MCF 10A (cell line): Measurements from ENCODE around the gene GPN1. TPM values are rescaled to one million over a fixed set of nuclear protein-coding genes. Genes with fewer than 3 reads are reported as not detected.

Experiments
- BruUV-seq: library from RNA; stranded (reverse); fragments of 400-500 nt; replicated peaks from 2 replicates; lab custom pipeline; 2021; lab: Mats Ljungman, UMichigan
- CTCF ChIA-PET: fragments of 300-600 bp; sonication (Branson Sonifier 250); formaldehyde crosslinking; extraction: SDS; loops from one replicate; lab custom pipeline; 2021; ENCODE audit warnings: antibody characterized with exemption, inconsistent platforms; lab: Yijun Ruan, JAX
- POLR2A ChIA-PET: fragments of 300-600, 350-650 bp; sonication (Branson Sonifier 250); formaldehyde crosslinking; extraction: SDS; loops from one replicate; lab custom pipeline; 2020; ENCODE audit warnings: antibody characterized with exemption, inconsistent platforms; lab: Yijun Ruan, JAX
- DNase-seq: peaks from one replicate; pipeline ENCODE4 v3.0.0-alpha.2; 2018; ENCODE audit not compliant: unreplicated experiment
- H3K27ac Mint-ChIP-seq: one replicate; pipeline ENCODE4 v1.8.0; 2022; ENCODE audit warnings: mild to moderate bottlenecking, low read depth, mixed read lengths; ENCODE audit not compliant: unreplicated experiment
- H3K27me3 Mint-ChIP-seq: one replicate; pipeline ENCODE4 v1.8.0; 2022; ENCODE audit warnings: mixed read lengths; ENCODE audit not compliant: insufficient read depth, unreplicated experiment
- H3K36me3 Mint-ChIP-seq: one replicate; pipeline ENCODE4 v1.8.0; 2022; ENCODE audit warnings: mild to moderate bottlenecking, moderate library complexity, mixed read lengths; ENCODE audit not compliant: insufficient read depth, unreplicated experiment
- H3K4me1 Mint-ChIP-seq: one replicate; pipeline ENCODE4 v1.8.0; 2022; ENCODE audit warnings: mixed read lengths; ENCODE audit not compliant: insufficient read depth, unreplicated experiment
- H3K4me3 Mint-ChIP-seq: one replicate; pipeline ENCODE4 v1.8.0; 2022; ENCODE audit warnings: mild to moderate bottlenecking, moderate library complexity, mixed read lengths; ENCODE audit not compliant: unreplicated experiment
- H3K9me3 Mint-ChIP-seq: one replicate; pipeline ENCODE4 v1.8.0; 2022; ENCODE audit warnings: mixed read lengths; ENCODE audit not compliant: unreplicated experiment
- intact Hi-C: fragments of 100-400 bp; cut with micrococcal nuclease; formaldehyde crosslinking; loops from 2 replicates; pipeline ENCODE4 v1.14.1; 2022
- total RNA-seq: library from RNA; stranded (reverse); gene quantifications from 2 replicates; pipeline ENCODE4 v1.2.3, GENCODE V29; 2022
- TF ChIP-seq, protein P1 (sequence below): fragments of 200-600 bp; IDR thresholded peaks from one replicate; pipeline ENCODE4 v1.8.0; 2022; ENCODE audit warnings: antibody characterized with exemption, mild to moderate bottlenecking; ENCODE audit not compliant: unreplicated experiment

GPN1 gene
- total RNA-seq, 1 experiment from 2014 or later: 30.5 TPM

DNA sequence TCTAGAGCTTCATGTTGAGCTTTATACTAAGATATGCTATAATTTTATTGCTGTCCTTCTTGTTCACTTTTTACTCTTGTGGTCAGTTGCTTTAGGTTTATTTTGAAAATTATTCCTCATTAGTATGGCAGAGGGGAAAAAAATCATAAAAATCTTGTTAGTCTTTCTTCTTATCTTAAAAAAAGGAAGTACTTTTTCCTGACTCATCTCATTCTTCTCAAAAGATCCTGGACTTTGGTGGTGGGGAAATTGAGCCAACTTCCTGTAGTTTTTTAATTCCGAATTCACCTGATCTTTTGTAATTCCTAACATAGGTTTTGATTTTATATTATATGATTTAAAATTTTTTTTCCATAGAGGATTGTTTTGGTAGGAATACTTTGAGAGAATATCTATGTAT, 38.6 kb downstream of the GPN1 start:
- Mint-ChIP-seq H3K9me3 (no peaks in the 10 kb centered on the region), H3K4me3 (no peak overlapping the region), H3K4me1 (peaks cover 14% of the 10 kb centered on the region), H3K36me3 (peaks cover 73% of the 10 kb centered on the region), H3K27ac (no peak overlapping the region), H3K27me3 (no peaks in the 10 kb centered on the region)
- TF ChIP-seq, protein P1, sequence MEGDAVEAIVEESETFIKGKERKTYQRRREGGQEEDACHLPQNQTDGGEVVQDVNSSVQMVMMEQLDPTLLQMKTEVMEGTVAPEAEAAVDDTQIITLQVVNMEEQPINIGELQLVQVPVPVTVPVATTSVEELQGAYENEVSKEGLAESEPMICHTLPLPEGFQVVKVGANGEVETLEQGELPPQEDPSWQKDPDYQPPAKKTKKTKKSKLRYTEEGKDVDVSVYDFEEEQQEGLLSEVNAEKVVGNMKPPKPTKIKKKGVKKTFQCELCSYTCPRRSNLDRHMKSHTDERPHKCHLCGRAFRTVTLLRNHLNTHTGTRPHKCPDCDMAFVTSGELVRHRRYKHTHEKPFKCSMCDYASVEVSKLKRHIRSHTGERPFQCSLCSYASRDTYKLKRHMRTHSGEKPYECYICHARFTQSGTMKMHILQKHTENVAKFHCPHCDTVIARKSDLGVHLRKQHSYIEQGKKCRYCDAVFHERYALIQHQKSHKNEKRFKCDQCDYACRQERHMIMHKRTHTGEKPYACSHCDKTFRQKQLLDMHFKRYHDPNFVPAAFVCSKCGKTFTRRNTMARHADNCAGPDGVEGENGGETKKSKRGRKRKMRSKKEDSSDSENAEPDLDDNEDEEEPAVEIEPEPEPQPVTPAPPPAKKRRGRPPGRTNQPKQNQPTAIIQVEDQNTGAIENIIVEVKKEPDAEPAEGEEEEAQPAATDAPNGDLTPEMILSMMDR: no peak
- intact Hi-C loops: no loop called here
- no TSS peak for BruUV-seq
- no peak for DNase-seq
- CTCF ChIA-PET: interaction anchor here (5.6 kb wide), 1 partner anchor 15 kb away, joined by 41 read pairs; no protein-coding TSS in a partner anchor
- POLR2A ChIA-PET: interaction anchor here (1.4 to 3.1 kb wide), 3 partner anchors 13 to 40 kb away, joined by 3 to 12 read pairs (median 6); no protein-coding TSS in a partner anchor

DNA sequence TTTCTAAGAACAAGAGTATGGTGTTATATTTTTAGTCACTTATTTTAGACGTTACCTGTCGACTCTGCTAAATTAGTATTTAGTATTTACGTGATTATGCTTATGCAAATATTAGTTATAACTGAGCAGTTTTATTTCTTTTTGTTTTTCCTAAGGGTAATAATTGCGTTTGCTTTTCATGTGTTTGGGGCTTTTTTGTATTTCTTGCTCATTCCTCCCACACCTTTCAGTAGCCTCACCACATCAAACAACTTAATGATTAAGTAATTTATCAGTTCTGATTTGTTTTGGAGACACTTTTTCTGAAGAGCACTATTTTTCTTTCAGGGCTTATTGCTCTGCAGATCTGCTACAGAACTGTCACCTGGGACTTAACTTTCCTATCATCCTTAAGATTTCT, 42.4 kb downstream of the GPN1 start:
- intact Hi-C loops: no loop called here
- no peaks in the 10 kb centered on the region for H3K27me3 Mint-ChIP-seq
- no peak overlapping the region for H3K27ac Mint-ChIP-seq
- peaks cover 4% of the 10 kb centered on the region for H3K4me1 Mint-ChIP-seq
- no TSS peak for BruUV-seq
- CTCF ChIA-PET: no interaction called here
- TF ChIP-seq, protein P1: no peak
- POLR2A ChIA-PET: interaction anchor here (1.1 kb wide), 1 partner anchor 10 kb away, joined by 3 read pairs; no protein-coding TSS in a partner anchor
- no peak overlapping the region for H3K4me3 Mint-ChIP-seq
- DNase-seq: no peak
- peaks cover 93% of the 10 kb centered on the region for H3K36me3 Mint-ChIP-seq
- no peaks in the 10 kb centered on the region for H3K9me3 Mint-ChIP-seq

DNA sequence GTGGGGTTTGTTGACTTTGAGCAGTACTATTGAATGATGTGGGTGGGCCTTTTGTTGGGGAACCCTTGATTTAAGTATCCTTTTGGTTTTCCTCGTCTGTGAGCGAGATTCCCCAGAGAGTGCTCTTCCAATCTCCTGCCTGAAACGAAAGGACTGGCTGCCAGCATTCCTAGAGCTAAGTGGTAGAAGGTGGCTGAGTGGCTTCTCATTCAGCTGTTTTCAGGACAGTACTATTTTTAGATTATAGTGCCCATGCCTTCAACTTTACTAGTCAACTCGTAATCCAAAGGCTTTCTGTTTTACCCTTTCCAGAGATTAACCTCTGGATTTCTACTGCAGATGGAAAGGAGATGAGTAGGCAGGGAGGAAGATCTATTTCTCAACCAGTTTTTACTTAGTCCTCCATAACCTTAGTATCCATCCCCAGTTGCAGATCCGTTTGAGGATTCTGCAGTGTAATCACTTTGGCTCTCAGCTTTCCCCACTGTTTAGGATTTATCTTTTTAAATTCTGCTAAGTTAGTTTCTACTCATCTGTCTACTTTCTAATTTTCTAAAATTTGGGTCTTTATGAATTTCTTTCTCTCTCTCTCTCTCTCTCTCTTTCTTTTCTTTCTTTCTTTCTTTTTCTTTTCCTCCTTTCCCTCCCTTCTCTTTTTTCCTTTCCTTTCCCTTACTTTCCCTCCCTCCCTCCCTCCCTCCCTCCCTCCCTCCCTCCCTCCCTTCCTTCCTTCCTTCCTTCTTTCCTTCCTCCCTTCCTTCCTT, 44.1 kb downstream of the GPN1 start:
- H3K27ac Mint-ChIP-seq: no peak overlapping the region
- H3K4me3 Mint-ChIP-seq: no peak overlapping the region
- TF ChIP-seq, protein P1: no peak
- H3K27me3 Mint-ChIP-seq: no peaks in the 10 kb centered on the region
- no peak for DNase-seq
- BruUV-seq: no TSS peak
- H3K9me3 Mint-ChIP-seq: no peaks in the 10 kb centered on the region
- H3K4me1 Mint-ChIP-seq: no peaks in the 10 kb centered on the region
- ChIA-PET CTCF (interaction anchor here (0.6 to 2.8 kb wide), 4 partner anchors 9 to 265 kb away, joined by 3 to 13 read pairs (median 4); no protein-coding TSS in a partner anchor), POLR2A (interaction anchor here (0.9 to 4.1 kb wide), 3 partner anchors 9 to 22 kb away, joined by 3 to 26 read pairs (median 3); partner anchors contain the start of genes SLC4A1AP and SUPT7L)
- intact Hi-C loops: no loop called here
- peaks cover 94% of the 10 kb centered on the region for H3K36me3 Mint-ChIP-seq

DNA sequence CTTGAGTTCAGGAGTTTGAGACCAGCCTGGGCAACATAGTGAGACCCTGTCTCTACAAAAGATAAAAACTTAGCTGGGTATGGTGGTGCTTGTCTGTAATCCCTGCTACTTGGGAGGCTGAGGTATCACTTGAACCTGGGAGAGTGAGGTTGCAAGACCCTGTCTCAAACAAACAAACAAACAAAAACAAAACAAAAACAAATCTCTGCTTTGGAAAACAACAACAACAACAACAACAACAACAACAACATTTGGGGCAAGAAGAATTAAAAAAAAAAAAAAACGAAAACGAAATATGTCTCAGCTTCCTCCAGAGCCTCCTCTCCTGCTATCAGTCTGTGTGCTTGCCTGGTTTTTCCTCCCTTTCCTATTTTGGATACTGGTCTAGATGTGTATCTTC, 51.7 kb downstream of the GPN1 start:
- no peak for DNase-seq
- TF ChIP-seq, protein P1: no peak
- Mint-ChIP-seq H3K27me3 (no peaks in the 10 kb centered on the region), H3K4me3 (no peak overlapping the region), H3K36me3 (peaks cover 67% of the 10 kb centered on the region), H3K27ac (peak overlapping the region; percentile 59), H3K9me3 (no peaks in the 10 kb centered on the region), H3K4me1 (peaks cover 29% of the 10 kb centered on the region)
- BruUV-seq: no TSS peak
- POLR2A ChIA-PET: interaction anchor here (0.9 to 2.9 kb wide), 3 partner anchors 13 to 23 kb away, joined by 3 to 27 read pairs (median 3); partner anchors contain the start of genes SLC4A1AP and SUPT7L
- intact Hi-C loops: no loop called here
- CTCF ChIA-PET: interaction anchor here (1.1 to 4.6 kb wide), 4 partner anchors 15 to 272 kb away, joined by 3 to 41 read pairs (median 16); partner anchors contain the start of genes PPM1G, SLC4A1AP and SUPT7L
